SKM-1 treated with dmso at 0.1 percent for 144 hours (cell line): ENCODE measurements around the gene SMCO3.

Source experiments
- DNase-seq: peaks from one replicate; lab custom pipeline; 2025; ENCODE audit not compliant: unreplicated experiment; lab: John Stamatoyannopoulos, UW

SMCO3 gene

DNA sequence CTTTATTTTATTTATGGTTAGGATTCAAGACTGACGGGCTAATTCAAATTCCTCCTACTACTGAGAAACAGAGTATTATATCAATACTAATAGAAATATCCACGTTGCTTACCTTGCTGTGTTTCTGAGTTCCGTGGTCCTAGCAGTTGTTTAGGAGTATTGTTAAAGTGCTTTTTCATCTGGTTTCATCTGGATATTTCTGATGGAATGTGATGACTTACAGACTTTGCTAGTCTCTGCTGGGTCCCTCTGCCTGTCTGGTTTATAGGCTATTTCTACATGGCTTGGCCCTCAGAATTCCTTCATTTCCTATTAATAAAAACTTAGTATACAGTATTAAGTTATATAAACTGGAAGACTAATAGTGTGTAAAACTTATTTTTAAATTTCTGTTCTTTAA is at the start of gene SMCO3:
Gene SMCO3, minus strand, starts transcription at position 169 of the 400 bp plus-strand sequence. CDS start 7,502 bp downstream, outside the sequence.
- DNase-seq, result no peak

DNA sequence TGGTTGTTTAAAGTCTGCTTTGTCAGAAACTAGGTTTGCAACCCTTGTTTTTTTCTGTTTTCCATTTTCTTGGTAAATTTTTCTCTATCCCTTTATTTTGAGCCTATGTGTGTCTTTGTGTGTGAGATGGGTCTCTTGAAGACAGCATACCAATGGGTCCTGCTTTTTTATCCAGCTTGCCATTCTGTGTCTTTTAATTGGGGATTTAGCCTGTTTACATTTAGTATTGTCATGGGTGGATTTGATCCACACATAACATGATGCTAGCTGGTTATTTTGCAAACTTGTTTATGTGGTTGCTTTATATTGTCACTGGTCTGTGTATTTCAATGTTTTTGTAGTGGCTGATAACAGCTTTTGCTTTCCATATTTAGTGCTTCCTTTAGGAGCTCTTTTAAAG is 46.5 kb upstream of the SMCO3 start:
- no peak for DNase-seq

DNA sequence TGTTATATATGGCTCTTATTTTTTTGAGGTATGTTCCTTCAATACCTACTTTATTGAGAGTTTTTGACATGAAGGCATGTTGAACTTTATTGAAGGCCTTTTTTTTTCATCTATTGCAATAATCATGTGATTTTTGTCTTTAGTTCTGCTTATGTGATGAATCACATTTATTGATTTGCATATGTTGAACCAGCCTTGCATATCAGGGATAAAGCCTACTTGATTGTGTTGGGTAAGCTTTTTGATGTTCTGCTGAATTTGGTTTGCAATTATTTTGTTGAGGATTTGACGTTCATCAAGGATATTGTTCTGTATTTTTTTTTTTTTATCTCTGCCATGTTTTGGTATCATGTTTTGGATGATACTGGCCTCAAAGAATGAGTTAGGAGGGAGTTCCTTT is 44.5 kb upstream of the SMCO3 start:
- no peak for DNase-seq

DNA sequence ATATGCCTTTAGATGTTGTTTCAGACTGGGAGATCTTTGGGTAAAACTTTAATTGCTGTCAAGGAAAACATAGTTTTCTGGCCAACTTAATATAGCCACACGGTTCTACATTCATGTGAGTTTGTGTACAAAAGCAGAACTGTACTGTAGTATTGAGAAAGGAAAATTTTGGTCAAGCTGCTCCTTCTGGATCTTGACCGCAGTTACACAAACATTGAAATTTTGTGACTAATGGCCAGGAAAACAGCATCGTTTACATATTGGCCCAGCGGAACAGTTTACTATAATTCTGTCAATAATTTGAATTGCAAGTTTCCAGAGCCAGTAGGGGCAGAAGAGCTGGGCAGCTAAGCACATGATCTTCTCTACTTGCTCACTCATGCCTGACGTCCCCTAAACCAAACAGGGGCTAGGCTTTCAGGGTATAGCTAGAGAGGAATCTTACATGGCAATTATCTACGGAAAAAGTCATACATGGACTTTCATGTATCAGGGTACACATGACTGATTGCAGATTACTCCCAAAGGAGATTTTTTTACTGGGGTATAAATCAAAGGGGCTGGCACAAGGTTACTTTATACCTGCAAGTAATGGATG is 40.7 kb upstream of the SMCO3 start:
- no peak for DNase-seq

- no peak for DNase-seq
Observed at GRCh38 chr12:14853961-14854360, 40.0 kb upstream of the SMCO3 start.

GRCh38 chr12:14852880-14853279 is 38.9 kb upstream of the SMCO3 start:
- no peak for DNase-seq

GRCh38 chr12:14850929-14851663 is 37.1 kb upstream of the SMCO3 start:
- no peak for DNase-seq

GRCh38 chr12:14849661-14850060 is 35.7 kb upstream of the SMCO3 start:
- DNase-seq, result no peak

GRCh38 chr12:14846876-14847580 is 33.0 kb upstream of the SMCO3 start:
- no peak for DNase-seq

DNA sequence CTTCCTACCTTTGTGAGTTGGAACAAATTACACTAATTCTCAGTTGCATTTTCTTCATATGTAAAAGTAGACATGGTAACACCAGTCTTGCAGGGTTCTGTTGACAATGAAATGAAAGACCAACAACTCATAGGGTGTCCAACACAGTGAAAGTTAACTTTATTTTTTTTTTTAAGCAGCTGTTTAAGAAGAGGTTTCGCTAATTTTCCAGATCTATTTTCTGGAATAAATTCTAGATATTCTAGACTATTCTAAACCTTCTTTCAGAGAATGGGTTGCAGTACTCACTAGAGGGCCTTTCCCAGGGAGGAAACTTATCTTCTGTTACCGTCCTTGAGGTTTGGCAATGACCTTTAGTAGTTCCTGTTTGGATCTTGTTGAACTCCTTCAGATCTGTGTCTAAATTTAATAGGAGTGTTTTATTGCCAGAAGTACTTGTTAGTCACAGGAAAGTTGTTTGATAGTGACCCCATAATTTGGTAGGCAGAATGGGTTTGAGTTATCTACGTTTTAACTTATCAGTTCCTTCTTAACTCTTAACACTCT is 32.1 kb upstream of the SMCO3 start:
- DNase-seq, result peak; percentile 10

- DNase-seq, result peak; percentile 16
Observed at GRCh38 chr12:14845350-14845750, 31.4 kb upstream of the SMCO3 start.

DNA sequence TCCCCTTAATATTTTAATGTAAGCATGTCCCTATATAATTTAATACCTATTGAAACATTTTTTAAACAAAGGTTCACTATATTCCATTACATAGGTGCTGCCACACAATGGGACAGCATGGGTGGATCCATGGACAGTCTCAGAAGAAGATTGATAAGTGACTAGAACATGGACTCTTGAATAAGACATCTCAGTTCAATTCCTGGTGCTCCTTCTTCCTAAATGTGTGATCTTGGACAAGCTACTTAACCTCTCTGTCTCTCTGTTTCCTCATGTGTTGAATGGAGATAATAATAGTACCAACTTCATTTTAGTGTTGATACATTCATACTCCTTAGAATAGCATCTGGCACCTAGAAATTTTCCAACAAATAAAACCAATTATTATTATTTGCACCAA is 30.4 kb upstream of the SMCO3 start:
- DNase-seq, result no peak

DNA sequence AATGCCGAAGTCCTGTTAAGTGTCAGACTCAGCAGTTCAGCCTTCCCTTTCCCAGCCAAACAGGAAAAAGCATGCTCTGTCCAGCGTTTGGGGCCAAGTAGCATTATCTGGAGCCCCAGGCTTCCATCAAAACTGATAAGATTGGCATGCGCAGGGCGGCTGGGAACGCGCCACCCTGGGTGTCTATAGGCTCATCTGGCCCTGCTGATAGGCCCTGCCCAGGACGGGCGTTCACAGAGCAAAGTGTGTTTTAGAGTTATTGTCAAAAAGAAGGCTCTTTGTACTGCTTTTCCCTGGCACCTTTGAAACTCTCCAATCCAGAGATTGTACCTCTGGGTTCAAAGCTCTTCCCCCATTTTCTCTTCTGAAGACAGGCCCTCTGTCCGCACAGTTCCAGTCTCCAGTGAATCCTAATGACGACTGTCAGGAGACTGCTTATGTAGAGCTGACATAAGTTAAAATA is 29.5 kb upstream of the SMCO3 start, which contains the start of gene ART4:
Gene ART4, minus strand, starts transcription at position 102 of the 463 bp plus-strand sequence. CDS start 413 bp downstream, outside the sequence.
- no peak for DNase-seq

DNA sequence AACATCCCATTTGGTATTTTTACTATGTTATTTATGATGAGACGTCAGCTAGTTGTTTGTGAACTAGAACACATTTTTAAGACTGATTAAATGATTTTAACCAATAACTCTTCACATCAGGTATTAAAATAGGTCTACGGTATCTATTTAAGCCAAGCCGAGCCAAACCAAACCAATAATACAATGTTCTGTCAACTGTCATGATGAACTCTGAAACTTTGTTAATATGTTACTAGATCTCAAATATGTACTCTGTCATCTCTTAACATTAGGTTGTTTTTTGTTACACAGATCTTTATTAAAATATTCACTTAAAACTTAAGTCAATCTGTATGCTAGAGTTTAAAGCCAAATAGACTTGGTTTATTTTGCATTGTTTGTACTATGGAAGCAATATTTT is 28.3 kb upstream of the SMCO3 start:
- DNase-seq, result no peak

DNA sequence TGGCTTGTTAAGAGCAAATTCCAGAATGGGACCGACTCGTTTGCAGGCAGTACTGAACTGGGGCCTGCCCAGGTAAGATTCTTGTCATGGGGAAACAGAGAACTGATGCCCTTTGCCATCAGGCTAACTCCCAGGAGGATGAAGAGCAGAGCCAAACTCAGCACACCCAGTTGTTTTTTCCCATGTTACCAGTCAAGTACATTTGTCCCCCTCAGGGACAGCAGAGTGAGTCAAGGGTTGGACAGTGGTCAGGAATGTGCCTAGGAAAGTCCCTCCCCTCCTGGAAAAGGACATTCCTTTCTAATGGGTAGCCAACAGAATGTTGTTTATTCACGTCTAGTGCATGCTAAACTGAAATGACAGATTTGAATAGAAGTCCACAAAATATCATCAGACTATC is 27.8 kb upstream of the SMCO3 start:
- no peak for DNase-seq

DNA sequence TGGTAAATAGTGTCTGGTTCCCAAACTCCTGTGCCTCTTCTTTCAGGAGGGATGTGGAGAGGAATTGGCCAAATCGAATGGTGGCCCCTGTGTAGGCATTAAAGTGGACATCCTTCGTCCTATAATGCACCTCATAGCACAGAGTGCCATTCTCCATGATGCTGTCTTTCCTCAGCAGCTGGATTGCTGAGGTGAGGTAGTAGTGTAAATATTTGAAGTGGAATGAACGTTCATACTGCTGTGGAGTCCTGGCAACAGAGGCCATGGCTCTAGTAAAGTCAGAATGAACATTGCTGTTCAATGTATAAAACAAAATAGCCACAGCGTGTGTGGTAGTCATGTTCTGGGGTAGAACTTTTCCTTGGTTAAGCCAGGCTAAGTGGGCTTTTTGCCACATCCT is 26.6 kb upstream of the SMCO3 start:
- no peak for DNase-seq

DNA sequence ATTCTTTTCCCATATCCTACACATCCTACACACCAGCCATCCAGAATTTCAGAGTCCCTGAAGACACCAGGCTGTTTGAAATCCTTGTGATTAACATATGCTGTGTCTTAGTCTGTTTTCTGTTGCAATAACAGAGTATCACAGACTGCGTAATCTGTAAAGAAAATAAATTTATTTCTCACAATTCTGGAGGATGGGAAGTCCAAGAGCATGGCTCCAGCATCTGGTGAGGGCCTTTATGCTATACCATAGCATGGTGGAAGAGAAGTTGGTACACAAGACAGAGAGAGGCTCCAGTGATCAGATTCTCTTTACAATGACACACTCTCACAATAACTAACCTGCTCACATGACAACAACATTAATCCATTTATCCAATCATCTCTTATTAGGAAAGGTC is 25.3 kb upstream of the SMCO3 start:
- no peak for DNase-seq

DNA sequence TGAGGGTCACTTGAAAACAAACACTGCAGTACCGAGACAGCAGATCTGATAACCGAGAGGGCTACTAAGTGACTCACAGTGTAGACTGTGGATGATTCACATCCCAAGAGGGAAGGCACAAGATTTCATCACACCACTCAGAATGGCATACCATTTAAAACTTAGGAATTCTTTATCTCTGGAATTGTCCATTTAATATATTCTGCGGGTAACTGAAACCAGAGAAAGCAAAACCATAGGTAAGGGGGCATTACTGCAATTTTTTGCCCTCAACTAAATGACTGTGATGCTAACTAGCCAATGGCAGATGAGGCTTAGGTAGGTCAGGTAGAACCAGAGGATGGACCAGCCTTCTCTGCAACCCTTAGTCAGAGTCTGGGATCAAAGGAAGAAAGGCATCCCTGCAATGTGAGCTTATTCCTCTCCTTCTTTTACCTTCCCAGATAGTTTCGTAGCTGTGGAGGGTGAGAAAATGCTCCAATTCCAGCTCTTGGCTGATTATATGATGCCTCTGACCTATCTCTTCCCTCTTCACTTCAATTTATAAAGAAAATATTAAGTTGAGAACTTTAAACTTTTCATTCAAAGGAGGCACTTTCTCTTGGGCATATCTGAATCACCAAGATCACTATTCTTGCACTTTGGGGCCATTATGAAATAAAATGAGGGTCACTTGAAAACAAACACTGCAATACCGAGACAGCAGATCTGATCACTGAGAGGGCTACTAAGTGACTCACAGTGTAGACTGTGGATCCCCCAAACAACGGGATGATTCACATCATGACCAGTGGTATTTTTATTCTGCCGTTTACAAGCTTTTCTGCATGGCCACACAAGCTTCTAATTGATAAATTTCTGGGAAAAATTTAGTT is 22.6 kb upstream of the SMCO3 start:
- DNase-seq, result no peak

DNA sequence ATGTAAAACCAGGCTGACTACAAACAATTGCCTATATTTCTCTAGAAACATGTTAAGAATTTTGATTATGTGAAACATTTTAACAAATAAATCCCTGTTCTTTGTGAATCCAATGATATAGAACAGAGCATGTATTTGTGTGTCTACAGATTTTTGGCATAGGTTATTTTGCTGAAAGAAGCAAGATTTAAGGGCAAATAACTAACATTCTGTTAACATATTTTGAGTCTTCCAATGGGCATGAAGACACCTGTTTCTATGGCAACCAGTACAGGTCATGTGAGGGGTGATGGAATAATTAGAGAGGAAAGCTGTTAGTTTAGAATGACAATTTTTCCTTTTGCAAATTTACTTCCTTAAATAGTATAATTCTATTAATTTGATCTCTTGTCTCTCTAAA is 20.5 kb upstream of the SMCO3 start:
- no peak for DNase-seq

DNA sequence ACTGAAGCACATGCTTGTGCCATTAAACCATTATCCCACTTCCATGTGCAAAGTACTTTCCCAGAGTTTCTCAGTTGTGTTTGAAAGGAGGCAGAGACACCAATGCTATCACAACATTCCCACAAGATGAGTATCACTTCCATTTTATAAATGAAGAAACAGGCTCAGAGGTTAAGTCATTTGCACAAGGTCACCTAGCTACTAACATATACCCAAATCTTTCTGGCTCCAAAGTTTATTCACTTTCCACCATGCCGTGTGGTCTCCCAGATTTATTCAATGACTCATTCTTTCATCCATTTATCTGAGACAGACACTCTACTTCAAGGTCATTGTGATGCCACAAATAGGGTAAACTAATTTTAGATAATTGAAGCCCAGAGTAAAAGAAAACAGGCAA is 20.0 kb upstream of the SMCO3 start:
- DNase-seq, result no peak

DNA sequence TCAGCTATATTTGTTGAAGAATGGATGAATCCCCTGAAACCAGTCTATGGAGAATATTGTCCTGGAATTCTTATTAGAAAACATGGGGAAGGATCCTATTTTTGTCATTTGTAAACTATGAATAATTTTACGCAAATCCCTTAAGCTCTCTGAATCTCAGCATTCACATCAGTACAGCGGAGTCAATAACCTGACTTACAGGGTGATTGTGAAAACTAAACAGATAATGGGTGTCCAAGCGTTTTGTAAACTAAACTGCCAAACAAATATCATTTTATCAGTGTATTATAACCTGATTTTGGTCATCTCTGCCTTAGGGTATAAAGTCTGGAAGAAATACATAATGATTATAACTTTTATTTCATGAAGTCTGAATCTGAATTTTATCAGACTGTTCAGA is 19.4 kb upstream of the SMCO3 start:
- no peak for DNase-seq
